Fibroblast of mammary gland (primary cell): ENCODE data around the gene CDKN2B-AS1.

Experiments used
- DNase-seq: peaks from one replicate; pipeline ENCODE4 v3.0.0-alpha.2; 2010; ENCODE audit warnings: low read depth
- H3K4me3 ChIP-seq: 2 replicates; pipeline ENCODE4 v1.5.1; 2011; ENCODE audit warnings: low read depth, mild to moderate bottlenecking, low read length, moderate library complexity; ENCODE audit not compliant: control insufficient read depth
- TF ChIP-seq, protein P1 (sequence below): conservative IDR thresholded peaks from 2 replicates; pipeline ENCODE4 v1.5.1; 2011; ENCODE audit warnings: low read depth, low read length, inconsistent platforms; ENCODE audit not compliant: control insufficient read depth, insufficient read depth

The CDKN2B-AS1 gene

DNA sequence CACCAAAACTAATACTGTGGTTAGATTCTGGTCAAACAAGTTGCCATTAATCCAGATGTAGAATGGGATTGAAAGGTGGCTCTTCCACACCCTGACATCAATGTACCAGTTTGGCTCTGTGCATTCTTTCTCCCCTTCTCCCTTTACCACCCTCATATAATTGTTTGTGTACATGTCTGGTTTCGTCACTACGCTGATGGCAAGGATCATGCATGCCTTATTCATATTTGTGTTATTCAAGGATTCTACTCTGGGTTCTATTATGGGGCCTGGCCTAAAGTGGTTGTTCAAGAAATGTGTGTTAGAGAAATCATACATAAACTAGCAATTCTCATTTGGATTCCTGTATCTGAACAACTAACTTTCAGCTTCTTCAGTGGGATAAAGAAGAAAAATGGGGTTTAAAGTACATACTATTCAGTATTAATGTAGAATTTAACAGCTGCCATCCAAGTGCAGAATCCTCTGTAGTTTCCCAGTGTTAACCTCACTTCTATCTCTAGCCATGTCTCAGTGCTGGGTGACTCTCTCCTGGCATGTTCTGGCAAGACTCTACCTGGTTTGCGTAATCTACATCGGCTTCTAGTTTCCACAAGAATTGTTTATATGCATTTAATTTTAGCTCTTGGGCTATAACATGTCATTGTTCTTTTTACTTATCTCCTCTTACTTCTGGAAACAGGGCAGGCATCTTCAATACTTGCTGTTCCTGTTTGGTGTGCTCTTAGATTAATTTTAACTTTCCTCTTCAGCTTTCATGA, 42.5 kb downstream of the CDKN2B-AS1 start:
- DNase-seq = peak; percentile 56

DNA sequence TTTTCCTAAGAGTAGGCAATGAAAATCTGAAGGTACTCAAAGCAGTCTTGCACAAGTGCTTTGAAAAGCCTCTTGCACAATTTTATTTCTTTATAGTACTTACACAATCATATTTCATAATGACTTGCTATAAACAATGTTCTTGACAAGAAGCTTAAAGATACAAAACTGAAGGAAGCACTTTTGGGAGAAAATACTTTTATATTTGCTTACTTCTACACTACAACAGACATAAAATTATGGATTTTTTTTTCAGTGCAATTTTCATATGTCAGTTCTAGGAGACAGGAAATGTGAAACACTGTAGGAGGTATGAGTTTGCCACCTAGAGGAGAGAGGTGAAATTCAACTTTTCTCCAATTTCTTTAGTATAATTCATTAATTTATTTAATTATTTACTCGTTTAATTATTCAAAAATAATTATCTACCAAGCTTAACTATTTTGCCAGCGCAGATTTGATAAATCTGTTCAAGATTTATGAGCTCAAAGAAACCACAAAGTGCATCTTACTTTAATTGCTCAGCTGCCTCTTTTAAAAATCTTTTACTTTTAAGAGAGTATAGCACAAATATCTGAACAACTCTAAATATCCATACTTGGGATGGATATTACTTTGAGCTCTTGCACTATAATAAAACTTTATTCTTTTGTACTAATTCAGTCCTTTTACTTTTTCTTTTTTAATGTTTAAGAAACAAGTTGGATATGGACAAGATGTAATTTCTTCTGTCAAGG, 43.5 kb downstream of the CDKN2B-AS1 start:
- H3K4me3 ChIP-seq = no peak overlapping the region
- TF ChIP-seq, protein P1, sequence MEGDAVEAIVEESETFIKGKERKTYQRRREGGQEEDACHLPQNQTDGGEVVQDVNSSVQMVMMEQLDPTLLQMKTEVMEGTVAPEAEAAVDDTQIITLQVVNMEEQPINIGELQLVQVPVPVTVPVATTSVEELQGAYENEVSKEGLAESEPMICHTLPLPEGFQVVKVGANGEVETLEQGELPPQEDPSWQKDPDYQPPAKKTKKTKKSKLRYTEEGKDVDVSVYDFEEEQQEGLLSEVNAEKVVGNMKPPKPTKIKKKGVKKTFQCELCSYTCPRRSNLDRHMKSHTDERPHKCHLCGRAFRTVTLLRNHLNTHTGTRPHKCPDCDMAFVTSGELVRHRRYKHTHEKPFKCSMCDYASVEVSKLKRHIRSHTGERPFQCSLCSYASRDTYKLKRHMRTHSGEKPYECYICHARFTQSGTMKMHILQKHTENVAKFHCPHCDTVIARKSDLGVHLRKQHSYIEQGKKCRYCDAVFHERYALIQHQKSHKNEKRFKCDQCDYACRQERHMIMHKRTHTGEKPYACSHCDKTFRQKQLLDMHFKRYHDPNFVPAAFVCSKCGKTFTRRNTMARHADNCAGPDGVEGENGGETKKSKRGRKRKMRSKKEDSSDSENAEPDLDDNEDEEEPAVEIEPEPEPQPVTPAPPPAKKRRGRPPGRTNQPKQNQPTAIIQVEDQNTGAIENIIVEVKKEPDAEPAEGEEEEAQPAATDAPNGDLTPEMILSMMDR = peak; percentile 58
- peak; percentile 62 for DNase-seq

More for the DNA sequence above, 42.5 kb downstream of the CDKN2B-AS1 start:
- TF ChIP-seq, protein P1 = no peak
- H3K4me3 ChIP-seq = no peak overlapping the region

DNA sequence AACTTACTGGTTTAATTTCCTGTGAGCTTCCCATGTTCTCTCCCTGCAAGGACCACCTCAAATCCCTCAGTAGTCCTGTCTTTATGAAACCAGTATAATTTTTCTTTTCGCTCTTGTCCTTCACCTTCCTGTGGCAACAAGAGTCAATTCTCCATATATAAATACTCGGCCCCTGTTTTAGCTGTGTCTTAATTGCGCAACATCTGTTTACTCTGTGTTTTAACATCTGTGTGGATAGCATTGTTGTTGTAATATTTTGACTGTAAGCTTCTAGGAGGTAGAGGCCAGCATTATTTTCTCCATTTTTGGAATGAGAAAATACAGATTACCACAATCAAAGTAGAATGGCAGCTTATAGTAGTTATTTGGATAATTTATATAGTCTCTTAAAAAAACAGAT, 44.7 kb downstream of the CDKN2B-AS1 start:
- TF ChIP-seq, protein P1 = no peak
- peak; percentile 49 for DNase-seq
- H3K4me3 ChIP-seq = no peak overlapping the region

DNA sequence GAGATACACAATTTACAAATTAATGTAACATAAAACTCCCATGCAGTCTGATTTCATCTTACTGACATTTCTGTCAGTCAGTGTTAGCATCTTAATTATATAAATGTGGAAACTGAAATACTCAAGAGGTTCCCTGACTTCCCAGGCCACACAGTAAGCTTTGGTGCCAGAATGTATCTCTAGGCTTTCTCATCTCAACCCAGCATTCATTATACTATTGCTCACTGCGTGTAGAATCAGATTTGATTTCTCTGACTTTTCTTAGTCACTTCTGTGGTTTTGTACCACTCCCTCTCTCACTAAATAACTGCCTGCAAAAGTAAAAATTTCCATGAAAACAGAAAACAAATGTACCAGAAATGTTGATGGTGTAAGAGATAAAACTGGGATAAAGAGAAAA, 46.2 kb downstream of the CDKN2B-AS1 start:
- TF ChIP-seq, protein P1 = no peak
- peak; percentile 87 for DNase-seq
- H3K4me3 ChIP-seq = no peak overlapping the region

DNA sequence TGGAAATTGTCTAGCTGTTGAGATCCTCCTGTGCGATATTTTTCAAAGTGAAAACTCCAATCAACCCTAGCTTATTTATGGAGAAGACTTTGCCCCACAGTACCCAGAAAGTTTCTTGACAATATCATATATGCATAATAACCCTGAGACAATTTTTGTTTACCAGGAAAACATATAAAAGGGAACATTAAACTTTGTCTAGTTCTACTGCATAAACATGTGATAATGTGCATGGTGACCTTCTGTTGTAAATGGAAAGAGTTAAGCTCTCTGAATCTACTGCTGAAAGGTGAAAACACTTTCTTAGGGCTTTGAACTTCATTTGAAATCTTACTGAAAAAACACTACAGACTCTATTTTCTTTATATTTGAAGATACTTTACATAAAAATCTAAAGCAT, 46.8 kb downstream of the CDKN2B-AS1 start:
- H3K4me3 ChIP-seq = no peak overlapping the region
- DNase-seq = no peak
- TF ChIP-seq, protein P1 = no peak

DNA sequence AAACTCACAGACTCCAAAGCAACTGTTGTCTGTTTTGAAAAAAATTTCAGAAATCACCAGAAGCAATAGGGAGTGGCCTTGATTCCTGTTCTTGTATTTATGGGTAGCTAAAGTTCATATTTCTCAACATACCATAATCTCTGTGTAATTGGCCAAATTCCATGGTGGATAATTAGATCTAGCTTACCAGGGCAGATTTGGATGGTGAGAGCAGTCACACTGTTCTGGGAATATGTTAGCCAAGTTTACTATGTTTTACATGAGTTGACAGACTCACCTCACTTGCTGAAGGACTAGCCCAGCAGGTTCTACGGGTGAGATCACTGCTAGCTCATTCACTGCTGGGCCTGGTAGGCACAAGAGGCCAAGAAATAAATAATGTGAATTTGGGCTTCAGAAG, 47.2 kb downstream of the CDKN2B-AS1 start:
- peak; percentile 64 for DNase-seq
- H3K4me3 ChIP-seq = no peak overlapping the region
- TF ChIP-seq, protein P1 = no peak
